DOHH2 (cell line): ENCODE results near the gene VEGFD.

Experiments used
- CTCF ChIP-seq: fragments of 200-600 bp; sonication (generic); IDR thresholded peaks from one replicate; pipeline ENCODE4 v1.5.1; 2014; ENCODE audit warnings: antibody characterized with exemption, mild to moderate bottlenecking, low read depth, low read length; ENCODE audit not compliant: poor library complexity, severe bottlenecking
- EZH2phosphoT487 ChIP-seq: fragments of 200-600 bp; sonication (generic); IDR thresholded peaks from 2 replicates; pipeline ENCODE4 v1.6.1; 2017; ENCODE audit warnings: borderline replicate concordance, mild to moderate bottlenecking, antibody characterized with exemption, low read length, moderate library complexity, mixed read lengths

- TF ChIP-seq CTCF, result no peak
- no peak for TF ChIP-seq EZH2phosphoT487
Measured at GRCh38 chrX:15395789-15396188, 11.6 kb upstream of the VEGFD start.
